Osteoblast (primary cell): Measurements from ENCODE around the gene OTOGL. TPM values are rescaled to one million over a fixed set of nuclear protein-coding genes. Genes with fewer than 3 reads are reported as not detected.

Experiments used
- DNase-seq: peaks from one replicate; pipeline ENCODE4 v3.0.0; 2011; ENCODE audit warnings: low spot score, mixed read lengths; ENCODE audit not compliant: insufficient read length; ENCODE audit errors: missing footprints
- H2AFZ ChIP-seq: 2 replicates; pipeline ENCODE4 v1.6.0; 2011; ENCODE audit warnings: mild to moderate bottlenecking, low read length
- H3K27ac ChIP-seq: 2 replicates; pipeline ENCODE4 v1.5.1; 2011; ENCODE audit warnings: mild to moderate bottlenecking, low read depth, low read length, moderate library complexity
- H3K27me3 ChIP-seq: 2 replicates; pipeline ENCODE4 v1.6.0; 2012; ENCODE audit warnings: mild to moderate bottlenecking, control low read depth, inconsistent platforms, low read length, moderate library complexity; ENCODE audit not compliant: insufficient read depth
- H3K36me3 ChIP-seq: 2 replicates; pipeline ENCODE4 v1.5.1; 2011; ENCODE audit warnings: mild to moderate bottlenecking, low read length, control low read depth, moderate library complexity; ENCODE audit not compliant: insufficient read depth
- H3K4me1 ChIP-seq: 2 replicates; pipeline ENCODE4 v1.5.1; 2011; ENCODE audit warnings: mild to moderate bottlenecking, low read length, control low read depth, moderate library complexity; ENCODE audit not compliant: insufficient read depth
- H3K4me2 ChIP-seq: 2 replicates; pipeline ENCODE4 v1.6.0; 2011; ENCODE audit warnings: mild to moderate bottlenecking, low read length; ENCODE audit not compliant: insufficient read depth
- H3K4me3 ChIP-seq: fragments of 200-600 bp; sonication (generic); 3 replicates; pipeline ENCODE4 v1.5.1; 2012; ENCODE audit warnings: mild to moderate bottlenecking, low read length, inconsistent platforms; ENCODE audit not compliant: insufficient read depth
- H3K79me2 ChIP-seq: 2 replicates; pipeline ENCODE4 v1.6.0; 2012; ENCODE audit warnings: mild to moderate bottlenecking, low read length, control low read depth, inconsistent platforms; ENCODE audit not compliant: insufficient read depth
- H3K9me3 ChIP-seq: 2 replicates; pipeline ENCODE4 v1.5.1; 2011; ENCODE audit warnings: low read depth, low read length, control low read depth
- H4K20me1 ChIP-seq: 2 replicates; pipeline ENCODE4 v1.6.0; 2012; ENCODE audit warnings: mild to moderate bottlenecking, low read length, control low read depth; ENCODE audit not compliant: insufficient read depth
- total RNA-seq: library from RNA; depleted of rRNA; stranded (reverse); fragments of >200 nt; gene quantifications from 2 replicates; pipeline ENCODE4 v1.2.3, GENCODE V29; 2012
- TF ChIP-seq, protein P1 (sequence below): IDR thresholded peaks from 2 replicates; pipeline ENCODE4 v1.5.1; 2011; ENCODE audit warnings: mild to moderate bottlenecking, low read depth, low read length, moderate library complexity; ENCODE audit errors: extremely low read depth

Gene OTOGL
- total RNA-seq, 1 donor = 0.36 TPM

DNA sequence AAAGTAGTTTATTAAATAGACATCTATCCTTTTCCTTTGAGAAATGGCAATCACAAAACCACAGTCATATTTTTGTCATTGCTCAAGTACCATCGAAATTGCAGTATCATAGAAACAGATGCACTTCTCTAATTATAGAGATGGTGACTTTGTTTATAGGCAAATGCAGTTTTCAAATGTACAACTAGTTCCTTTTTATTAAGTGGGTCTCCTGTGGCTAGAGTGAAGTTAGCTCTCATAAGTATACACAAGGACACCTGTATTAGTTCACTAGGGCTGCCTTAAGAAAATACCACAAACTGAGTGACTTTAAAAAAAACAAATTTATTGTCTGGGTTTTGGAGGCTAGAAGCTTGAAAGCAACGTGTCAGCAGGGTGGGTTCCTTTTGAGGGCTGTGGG, 62.8 kb downstream of the OTOGL start:
- Histone ChIP-seq H3K4me3 (no peak overlapping the region), H3K36me3 (no peaks in the 10 kb centered on the region), H2AFZ (no peak overlapping the region), H4K20me1 (no peaks in the 10 kb centered on the region), H3K4me1 (no peaks in the 10 kb centered on the region), H3K79me2 (no peaks in the 10 kb centered on the region), H3K27me3 (no peaks in the 10 kb centered on the region), H3K9me3 (no peaks in the 10 kb centered on the region), H3K4me2 (no peak overlapping the region), H3K27ac (no peak overlapping the region)
- TF ChIP-seq, protein P1, sequence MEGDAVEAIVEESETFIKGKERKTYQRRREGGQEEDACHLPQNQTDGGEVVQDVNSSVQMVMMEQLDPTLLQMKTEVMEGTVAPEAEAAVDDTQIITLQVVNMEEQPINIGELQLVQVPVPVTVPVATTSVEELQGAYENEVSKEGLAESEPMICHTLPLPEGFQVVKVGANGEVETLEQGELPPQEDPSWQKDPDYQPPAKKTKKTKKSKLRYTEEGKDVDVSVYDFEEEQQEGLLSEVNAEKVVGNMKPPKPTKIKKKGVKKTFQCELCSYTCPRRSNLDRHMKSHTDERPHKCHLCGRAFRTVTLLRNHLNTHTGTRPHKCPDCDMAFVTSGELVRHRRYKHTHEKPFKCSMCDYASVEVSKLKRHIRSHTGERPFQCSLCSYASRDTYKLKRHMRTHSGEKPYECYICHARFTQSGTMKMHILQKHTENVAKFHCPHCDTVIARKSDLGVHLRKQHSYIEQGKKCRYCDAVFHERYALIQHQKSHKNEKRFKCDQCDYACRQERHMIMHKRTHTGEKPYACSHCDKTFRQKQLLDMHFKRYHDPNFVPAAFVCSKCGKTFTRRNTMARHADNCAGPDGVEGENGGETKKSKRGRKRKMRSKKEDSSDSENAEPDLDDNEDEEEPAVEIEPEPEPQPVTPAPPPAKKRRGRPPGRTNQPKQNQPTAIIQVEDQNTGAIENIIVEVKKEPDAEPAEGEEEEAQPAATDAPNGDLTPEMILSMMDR = no peak
- DNase-seq = no peak

DNA sequence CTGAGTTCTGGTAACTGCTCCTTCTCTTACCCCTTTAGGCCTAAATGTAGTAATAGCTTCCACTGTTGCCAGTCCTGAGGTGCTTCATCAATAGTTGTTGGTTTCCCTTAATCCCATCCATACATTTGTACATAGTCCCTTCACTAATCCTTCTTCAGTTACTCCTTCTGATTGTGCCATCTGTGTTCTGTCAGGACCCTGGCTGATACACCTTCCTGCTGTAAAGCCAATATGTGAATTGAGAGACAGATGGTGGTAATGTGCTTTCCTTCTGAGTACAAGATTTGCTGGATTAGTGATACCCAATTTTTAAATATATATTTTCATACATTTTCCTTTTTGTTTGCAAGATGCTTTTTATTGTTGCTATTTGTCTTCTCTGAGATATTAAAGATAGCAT, 66.4 kb downstream of the OTOGL start:
- DNase-seq = no peak
- TF ChIP-seq, protein P1 = no peak

DNA sequence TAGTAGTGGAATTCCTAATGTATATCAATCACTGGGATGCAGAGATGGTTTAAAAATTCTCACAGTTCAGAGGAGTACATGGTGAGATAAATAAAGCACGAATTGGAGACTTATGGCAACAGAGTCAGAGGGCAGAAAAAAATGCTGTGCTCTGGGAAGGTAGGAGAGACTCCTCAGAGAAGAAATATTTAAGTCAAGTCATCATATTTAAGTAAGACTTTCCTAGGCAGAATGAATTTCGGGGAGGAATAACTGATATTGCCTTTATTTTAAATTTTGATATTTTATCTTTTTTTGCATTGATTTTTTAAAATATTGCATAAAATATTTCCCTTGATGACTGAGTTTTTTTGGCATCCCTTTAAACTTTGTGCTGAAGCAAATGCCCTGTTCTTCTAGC, 67.4 kb downstream of the OTOGL start:
- no peaks in the 10 kb centered on the region for H3K4me1 ChIP-seq
- H3K36me3 ChIP-seq = no peaks in the 10 kb centered on the region
- H3K4me2 ChIP-seq = no peak overlapping the region
- no peak for DNase-seq
- H3K27me3 ChIP-seq = no peaks in the 10 kb centered on the region
- H3K79me2 ChIP-seq = no peaks in the 10 kb centered on the region
- no peaks in the 10 kb centered on the region for H3K9me3 ChIP-seq
- TF ChIP-seq, protein P1 = no peak
- no peak overlapping the region for H2AFZ ChIP-seq
- no peaks in the 10 kb centered on the region for H4K20me1 ChIP-seq
- H3K27ac ChIP-seq = no peak overlapping the region
- H3K4me3 ChIP-seq = no peak overlapping the region

More for the DNA sequence above, 66.4 kb downstream of the OTOGL start:
- Histone ChIP-seq H3K4me2 (no peak overlapping the region), H3K36me3 (no peaks in the 10 kb centered on the region), H2AFZ (no peak overlapping the region), H3K27me3 (no peaks in the 10 kb centered on the region), H3K4me3 (no peak overlapping the region), H4K20me1 (no peaks in the 10 kb centered on the region), H3K27ac (no peak overlapping the region), H3K79me2 (no peaks in the 10 kb centered on the region), H3K9me3 (no peaks in the 10 kb centered on the region), H3K4me1 (no peaks in the 10 kb centered on the region)

DNA sequence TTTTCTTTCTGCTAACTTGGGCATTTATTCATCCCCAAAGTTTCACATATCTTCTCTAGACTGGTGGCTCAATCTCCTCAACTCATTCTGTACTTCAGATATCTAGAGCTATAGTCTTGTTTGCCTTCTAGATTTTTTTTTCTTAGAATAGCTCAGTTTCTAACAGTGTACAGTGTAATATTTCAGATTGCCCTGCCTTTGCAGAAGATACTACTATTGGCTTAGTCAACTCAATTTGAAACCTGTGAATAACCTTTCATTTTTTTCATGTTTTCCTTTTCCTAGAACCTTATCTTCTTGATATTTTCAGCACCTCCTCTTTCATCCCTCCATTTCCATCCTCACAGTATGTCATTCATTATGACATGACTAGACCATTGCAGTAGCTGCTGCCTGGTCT, 69.6 kb downstream of the OTOGL start:
- Histone ChIP-seq H4K20me1 (no peaks in the 10 kb centered on the region), H3K4me1 (no peaks in the 10 kb centered on the region), H3K36me3 (no peaks in the 10 kb centered on the region), H3K27me3 (no peaks in the 10 kb centered on the region), H3K4me3 (no peak overlapping the region), H3K27ac (no peak overlapping the region), H3K9me3 (no peaks in the 10 kb centered on the region), H3K4me2 (no peak overlapping the region), H3K79me2 (no peaks in the 10 kb centered on the region), H2AFZ (no peak overlapping the region)
- TF ChIP-seq, protein P1 = no peak
- DNase-seq = no peak
